GM03348 (cell line): Measurements from ENCODE around the gene TCHP.
"Not testable (repeated sequence)": the region's sequence is repeated elsewhere in the genome, so short reads cannot be mapped to it uniquely, and the experiment has no call there.

Experiments
- DNase-seq: peaks from one replicate; pipeline ENCODE4 v3.0.0; 2012; ENCODE audit warnings: low spot score

The TCHP gene

DNA sequence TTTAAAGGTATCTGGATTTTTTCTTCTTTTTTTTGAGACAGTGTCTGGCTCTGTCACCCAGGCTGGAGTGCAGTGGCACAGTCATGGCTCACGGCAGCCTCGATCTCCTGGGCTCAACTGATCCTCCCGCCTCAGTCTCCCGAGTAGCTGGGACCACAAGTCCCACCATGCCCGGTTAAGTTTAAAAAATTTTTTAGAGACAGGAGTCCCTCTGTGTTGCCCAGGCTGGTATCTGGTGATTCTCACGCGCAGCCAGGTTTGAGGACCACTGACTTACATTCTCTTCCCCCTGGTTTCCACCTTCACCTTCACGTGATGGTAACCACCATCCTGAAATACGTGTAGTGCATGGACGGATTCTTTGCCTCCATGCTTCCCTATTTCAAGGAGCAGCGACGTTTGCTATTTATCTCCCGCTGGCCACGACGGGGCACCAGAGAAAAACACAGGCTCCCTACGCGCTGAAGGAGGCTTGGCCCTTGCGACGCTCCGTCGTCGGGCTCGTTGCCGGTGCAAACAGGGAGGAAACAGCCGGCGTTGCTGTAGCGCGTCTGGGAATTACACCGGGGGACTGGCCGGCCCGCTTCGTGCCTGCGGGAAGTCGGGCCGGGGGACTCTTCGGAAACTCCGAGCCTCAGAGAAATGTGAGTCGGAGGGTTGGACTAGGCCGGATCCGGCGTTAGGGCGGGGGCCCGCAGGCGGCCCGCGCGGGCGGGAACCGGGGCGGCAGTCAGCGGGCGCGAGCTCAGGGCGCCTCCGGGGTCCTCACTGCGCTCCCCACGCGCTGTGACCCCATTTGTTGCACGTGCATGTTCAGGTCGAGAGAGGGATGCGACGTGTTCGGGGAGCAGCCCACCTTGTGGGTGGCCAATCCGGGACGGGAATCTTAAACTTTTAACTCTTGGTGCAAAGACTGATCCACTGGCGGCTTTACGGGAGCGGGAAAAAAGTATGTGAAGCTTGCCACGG, at the start of gene TCHP:
Gene TCHP, plus strand, starts transcription at position 492 of the 969 bp plus-strand sequence. CDS start 2,753 bp downstream, outside the sequence.
- peak; percentile 92 for DNase-seq

- DNase-seq: not testable (repeated sequence)
Observed at GRCh38 chr12:109850518-109850917, 49.6 kb upstream of the TCHP start.

DNA sequence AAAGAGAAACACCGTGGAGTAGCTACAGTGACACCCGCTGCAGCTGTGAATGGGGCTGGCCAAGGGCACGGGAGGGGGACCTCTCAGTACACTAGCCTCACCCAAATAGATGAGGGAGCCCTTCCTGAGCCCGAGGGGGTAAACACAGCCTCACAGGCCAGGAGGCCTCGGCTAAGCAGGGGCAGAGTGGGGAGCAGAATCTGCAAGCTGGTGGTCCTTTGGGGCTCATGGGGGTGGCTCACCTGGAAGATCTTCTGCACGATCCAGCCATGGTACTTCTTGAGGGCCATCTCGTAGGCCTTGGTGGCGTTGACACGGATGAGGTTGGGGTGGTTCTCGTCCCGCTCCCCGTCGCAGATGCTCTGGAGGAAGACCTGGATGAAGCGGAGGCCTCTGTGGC, 44.7 kb upstream of the TCHP start:
- DNase-seq: no peak

- no peak for DNase-seq
Observed at GRCh38 chr12:109857715-109858114, 42.4 kb upstream of the TCHP start.

DNA sequence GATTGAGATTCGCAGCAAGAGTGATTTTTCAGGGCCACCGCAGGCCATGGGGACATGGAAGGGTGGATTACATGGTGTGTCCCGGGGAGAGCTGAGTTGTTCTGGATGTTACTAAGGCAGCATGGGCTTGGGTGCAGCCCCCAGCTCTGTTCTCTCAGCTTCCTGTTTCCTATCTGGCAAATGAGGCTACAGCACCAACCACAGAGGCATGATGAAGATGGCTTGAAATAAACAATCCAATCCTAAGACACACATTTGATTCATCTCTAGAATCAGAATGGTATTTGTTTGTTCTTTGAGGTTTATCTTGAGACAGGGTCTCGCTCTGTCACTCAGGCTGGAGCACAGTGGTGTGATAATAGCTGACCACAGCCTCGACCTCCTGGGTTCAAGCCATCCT, 41.3 kb upstream of the TCHP start:
- no peak for DNase-seq

GRCh38 chr12:109860977-109861376, 39.1 kb upstream of the TCHP start:
- no peak for DNase-seq

DNA sequence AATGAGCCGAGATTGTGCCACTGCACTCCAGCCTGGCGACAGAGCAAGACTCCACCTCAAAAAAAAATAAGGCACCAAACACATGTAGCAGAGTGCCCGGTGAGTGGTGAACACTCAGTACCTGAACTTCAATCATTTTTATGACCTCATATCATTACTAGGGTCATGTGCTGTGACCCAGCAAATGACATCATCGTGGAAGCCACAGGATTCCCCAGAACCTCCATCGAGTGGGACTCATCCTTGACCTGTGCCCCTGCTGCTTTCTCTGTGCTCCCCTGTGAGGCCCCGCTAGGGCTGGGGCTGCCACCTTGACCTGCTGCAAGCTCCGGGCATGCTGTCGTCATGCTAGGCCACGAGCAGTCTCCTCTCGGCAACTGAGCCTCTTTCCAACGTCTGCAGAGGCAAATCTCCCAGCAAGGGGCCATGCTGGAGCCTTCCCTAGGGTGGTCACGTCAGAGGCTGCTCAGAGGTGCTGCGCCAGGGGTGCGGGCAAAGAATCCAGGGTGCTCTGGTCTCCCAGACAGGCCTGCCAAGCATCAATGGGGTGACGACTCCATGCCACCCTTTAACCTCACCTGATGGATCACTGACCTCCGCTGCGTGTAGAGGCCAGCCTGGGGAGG, 38.3 kb upstream of the TCHP start:
- no peak for DNase-seq

GRCh38 chr12:109862491-109862890, 37.6 kb upstream of the TCHP start:
- DNase-seq: not testable (repeated sequence)

- no peak for DNase-seq
Observed at GRCh38 chr12:109863847-109864712, 36.0 kb upstream of the TCHP start.

DNA sequence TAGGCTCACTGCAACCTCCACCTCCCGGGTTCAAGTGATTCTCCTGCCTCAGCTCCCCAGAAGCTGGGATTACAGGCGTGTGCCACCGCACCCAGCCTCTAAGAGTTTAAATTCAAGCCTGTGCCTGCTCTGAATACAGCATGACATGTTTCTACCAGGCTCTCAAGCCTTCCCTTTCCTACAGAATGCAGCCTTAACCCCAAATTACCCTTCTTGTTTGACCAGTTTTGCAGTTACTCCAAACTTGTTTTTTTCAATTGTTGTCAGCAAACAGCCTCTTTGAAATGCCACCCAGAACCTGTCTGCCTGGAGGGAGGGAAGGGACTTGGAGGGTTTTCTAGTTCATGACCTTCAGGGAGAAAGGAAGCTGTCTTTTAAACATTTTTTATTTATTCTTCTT, 35.2 kb upstream of the TCHP start:
- DNase-seq: no peak

DNA sequence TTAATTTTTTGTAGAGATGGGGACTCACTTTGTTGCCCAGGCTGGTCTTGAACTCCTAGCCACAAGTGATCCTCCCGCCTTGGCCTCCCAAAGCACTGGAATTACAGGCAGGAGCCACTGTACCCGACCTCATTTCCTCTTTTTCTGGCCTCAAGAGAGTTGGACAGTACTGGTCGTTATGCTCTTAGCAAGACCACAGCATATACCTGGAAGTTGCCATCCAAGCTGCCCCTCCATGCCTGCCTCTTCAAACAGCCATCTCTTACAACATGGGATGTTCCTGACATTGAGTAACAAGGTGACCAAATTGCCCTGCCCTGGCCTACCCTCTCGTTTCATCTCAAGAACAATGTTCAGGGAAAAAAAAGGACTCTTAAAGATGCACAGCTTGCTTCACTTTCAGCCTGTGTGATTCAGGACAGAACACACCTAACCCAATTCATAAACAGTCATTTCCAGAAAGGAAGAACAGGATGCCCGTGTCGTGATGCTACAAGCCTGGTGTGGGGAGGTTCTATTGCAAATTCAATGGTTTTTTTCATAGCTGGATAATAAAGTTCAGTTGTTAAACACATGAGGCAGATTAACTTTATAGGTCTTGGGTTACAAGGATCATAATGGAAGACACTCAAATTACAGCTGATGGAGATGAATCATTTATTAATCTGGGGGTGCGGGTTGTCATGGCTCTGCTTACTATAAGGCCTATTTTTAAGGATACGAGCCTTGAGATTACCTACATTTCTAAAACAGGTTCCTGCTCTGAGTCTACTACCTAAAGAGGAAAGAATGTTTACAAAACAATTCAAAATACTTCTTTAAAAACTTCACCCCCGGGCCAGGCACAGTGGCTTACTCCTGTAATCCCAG, 31.7 kb upstream of the TCHP start:
- no peak for DNase-seq

DNA sequence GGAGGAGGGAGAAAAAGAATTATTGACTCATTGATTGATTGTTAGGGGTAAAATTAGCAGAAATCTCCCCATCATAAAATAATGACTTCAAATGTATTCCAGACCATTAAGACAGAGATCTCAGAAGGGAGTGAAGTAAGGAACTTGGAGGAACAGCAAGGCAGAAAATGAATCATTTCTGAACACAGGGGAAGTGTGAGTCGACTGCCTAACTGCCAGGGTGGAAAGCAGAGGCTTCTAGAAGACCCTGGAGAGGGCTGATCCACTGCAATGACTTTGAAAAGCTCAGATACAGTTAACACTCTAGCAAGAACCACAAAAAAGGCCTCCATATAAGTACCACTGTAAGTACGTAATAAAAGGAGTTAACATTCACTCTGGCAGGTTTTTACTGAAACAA, 29.4 kb upstream of the TCHP start:
- peak; percentile 31 for DNase-seq

GRCh38 chr12:109871668-109872314, 28.3 kb upstream of the TCHP start:
- peak; percentile 25 for DNase-seq

DNA sequence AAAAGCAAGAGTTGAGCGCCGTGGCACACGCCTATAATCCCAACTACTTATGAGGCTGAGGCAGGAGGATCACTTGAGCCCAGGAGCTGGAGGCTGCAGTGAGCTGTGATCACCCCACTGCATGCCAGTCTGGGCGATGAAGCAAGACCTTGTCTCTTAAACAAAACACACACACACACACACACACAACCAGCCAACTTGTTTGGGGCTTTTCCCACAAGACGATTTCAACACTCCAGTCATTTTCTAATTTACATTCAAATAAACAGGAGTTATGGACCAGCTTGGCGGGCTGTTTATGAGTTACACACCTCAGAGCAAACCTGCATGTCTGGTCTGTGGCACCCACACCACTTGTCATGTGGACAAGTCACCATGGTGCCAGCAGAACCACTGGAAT, 26.4 kb upstream of the TCHP start:
- DNase-seq: no peak

GRCh38 chr12:109875572-109876131, 24.4 kb upstream of the TCHP start:
- DNase-seq: no peak

- DNase-seq: no peak
Observed at GRCh38 chr12:109876406-109876805, 23.7 kb upstream of the TCHP start.

- DNase-seq: no peak
Observed at GRCh38 chr12:109877504-109878246, 22.4 kb upstream of the TCHP start.

DNA sequence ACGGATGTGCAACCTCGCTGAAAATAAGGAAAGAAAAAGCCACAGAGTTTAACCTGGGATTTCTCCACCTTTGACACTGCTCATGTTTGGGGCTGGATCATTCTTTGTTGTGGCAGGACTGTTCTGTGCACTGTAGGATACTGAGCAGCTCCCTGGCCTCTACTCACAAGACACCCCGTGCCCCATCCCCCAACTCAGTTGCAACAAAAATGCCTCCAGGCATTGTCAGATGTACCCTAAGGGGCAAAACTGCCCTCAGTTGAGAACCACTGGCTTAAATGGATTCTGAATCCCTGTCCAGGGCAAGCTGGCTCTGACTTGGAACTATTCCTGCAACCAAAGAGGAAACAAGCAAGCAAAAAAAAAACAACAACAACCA, 21.8 kb upstream of the TCHP start:
- DNase-seq: no peak

GRCh38 chr12:109878749-109879148, 21.3 kb upstream of the TCHP start:
- DNase-seq: no peak
